NOMO-1 treated with DMSO at 0.1 percent for 48 hours (cell line): ENCODE data around the gene SHC3.

ENCODE experiments used
- DNase-seq: peaks from one replicate; lab custom pipeline; 2025; ENCODE audit not compliant: unreplicated experiment; lab: John Stamatoyannopoulos, UW

SHC3 gene

GRCh38 chr9:89006996-89007967 is 171.3 kb downstream of the SHC3 start:
- DNase-seq = no peak

- no peak for DNase-seq
Observed at GRCh38 chr9:89006267-89006666, 172.4 kb downstream of the SHC3 start.

GRCh38 chr9:89005323-89005722 is 173.3 kb downstream of the SHC3 start:
- DNase-seq = no peak

GRCh38 chr9:89002987-89003386 is 175.6 kb downstream of the SHC3 start:
- no peak for DNase-seq

GRCh38 chr9:89001917-89002540 is 176.6 kb downstream of the SHC3 start:
- no peak for DNase-seq

GRCh38 chr9:89000973-89001916 is 177.4 kb downstream of the SHC3 start:
- peak; percentile 13 for DNase-seq

- DNase-seq = no peak
Observed at GRCh38 chr9:89000371-89000781, 178.2 kb downstream of the SHC3 start.

GRCh38 chr9:88998911-88999310 is 179.7 kb downstream of the SHC3 start:
- DNase-seq = no peak

GRCh38 chr9:88998503-88998902 is 180.1 kb downstream of the SHC3 start:
- no peak for DNase-seq

- no peak for DNase-seq
Observed at GRCh38 chr9:88997646-88998045, 181.0 kb downstream of the SHC3 start.

GRCh38 chr9:88996921-88997235 is 181.7 kb downstream of the SHC3 start:
- DNase-seq = no peak

- no peak for DNase-seq
Observed at GRCh38 chr9:88996046-88996920, 182.3 kb downstream of the SHC3 start.

GRCh38 chr9:88995627-88996026 is 183.0 kb downstream of the SHC3 start:
- DNase-seq = no peak

- no peak for DNase-seq
Observed at GRCh38 chr9:88995200-88995577, 183.4 kb downstream of the SHC3 start.

GRCh38 chr9:88994469-88995199 is 184.0 kb downstream of the SHC3 start:
- DNase-seq = no peak

GRCh38 chr9:88993871-88994460 is 184.7 kb downstream of the SHC3 start:
- no peak for DNase-seq

GRCh38 chr9:88993327-88993726 is 185.3 kb downstream of the SHC3 start:
- DNase-seq = no peak

- no peak for DNase-seq
Observed at GRCh38 chr9:88992556-88992955, 186.1 kb downstream of the SHC3 start.
